ENCODE measurements around the gene NISCH. TPM values are rescaled to one million over a fixed set of nuclear protein-coding genes. Genes with fewer than 3 reads are reported as not detected.

The NISCH gene
- polyA plus RNA-seq, 3 donors: 9.7 to 106 (median 13.1) TPM

GRCh38 chr3:52495777-52496602 is 40.6 kb downstream of the NISCH start:
- H3K4me2 ChIP-seq (replicated peaks; ENCODE audit: extremely low read depth, low read length, poor library complexity, severe bottlenecking): peak overlapping the region; percentile 86
- peak; percentile 73 to 81 (median 80) for DNase-seq
- H3K9ac ChIP-seq (ENCODE audit: insufficient read depth, low read length, poor library complexity, severe bottlenecking): peak overlapping the region; percentile 74
- H3K36me3 ChIP-seq (replicated peaks in 1 of 2; ENCODE audit: control insufficient read depth in 1 of 2, insufficient read depth in 2 of 2, low read length in 2 of 2): peaks cover 15 to 22% of the 10 kb centered on the region in 2 donors
- intact Hi-C loops (cut with micrococcal nuclease): loop anchor here in 1 of 2 donors (5.0 kb wide), 1 partner anchor 36 kb away; the partner anchor contains the start of gene NT5DC2
- Mint-ChIP-seq H3K27ac (peak overlapping the region; percentile 76 to 95 (median 86)), H3K9me3 (no peaks in the 10 kb centered on the region), H3K4me1 (peaks cover 90% of the 10 kb centered on the region), H3K36me3 (peaks cover 22 to 45% of the 10 kb centered on the region in 2 donors), H3K27me3 (ENCODE audit: low read depth in 3 of 3) (no peaks in the 10 kb centered on the region), H3K4me3 (peak overlapping the region; percentile 79 to 90)
- H3K27me3 ChIP-seq (ENCODE audit: control insufficient read depth in 2 of 2, insufficient read depth in 2 of 2, low read length in 2 of 2): no peaks in the 10 kb centered on the region
- H3K4me1 ChIP-seq (ENCODE audit: control insufficient read depth in 1 of 2, insufficient read depth in 2 of 2, low read length in 2 of 2): peaks cover 98 to 100% of the 10 kb centered on the region in 2 donors
- peak overlapping the region; percentile 46 to 81 (median 75) for H3K4me3 ChIP-seq (replicated peaks in 1 of 3; ENCODE audit: low read depth in 2 of 3, low read length in 3 of 3)
- TF ChIP-seq, protein P1, sequence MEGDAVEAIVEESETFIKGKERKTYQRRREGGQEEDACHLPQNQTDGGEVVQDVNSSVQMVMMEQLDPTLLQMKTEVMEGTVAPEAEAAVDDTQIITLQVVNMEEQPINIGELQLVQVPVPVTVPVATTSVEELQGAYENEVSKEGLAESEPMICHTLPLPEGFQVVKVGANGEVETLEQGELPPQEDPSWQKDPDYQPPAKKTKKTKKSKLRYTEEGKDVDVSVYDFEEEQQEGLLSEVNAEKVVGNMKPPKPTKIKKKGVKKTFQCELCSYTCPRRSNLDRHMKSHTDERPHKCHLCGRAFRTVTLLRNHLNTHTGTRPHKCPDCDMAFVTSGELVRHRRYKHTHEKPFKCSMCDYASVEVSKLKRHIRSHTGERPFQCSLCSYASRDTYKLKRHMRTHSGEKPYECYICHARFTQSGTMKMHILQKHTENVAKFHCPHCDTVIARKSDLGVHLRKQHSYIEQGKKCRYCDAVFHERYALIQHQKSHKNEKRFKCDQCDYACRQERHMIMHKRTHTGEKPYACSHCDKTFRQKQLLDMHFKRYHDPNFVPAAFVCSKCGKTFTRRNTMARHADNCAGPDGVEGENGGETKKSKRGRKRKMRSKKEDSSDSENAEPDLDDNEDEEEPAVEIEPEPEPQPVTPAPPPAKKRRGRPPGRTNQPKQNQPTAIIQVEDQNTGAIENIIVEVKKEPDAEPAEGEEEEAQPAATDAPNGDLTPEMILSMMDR (IDR thresholded peaks at IDR 0.05): no peak
- H3K79me2 ChIP-seq (ENCODE audit: insufficient read depth, low read length): peaks cover 42% of the 10 kb centered on the region
- no peaks in the 10 kb centered on the region for H4K20me1 ChIP-seq (ENCODE audit: insufficient read depth, low read length)
- H2AFZ ChIP-seq (ENCODE audit: insufficient read depth, low read depth, low read length, poor library complexity, severe bottlenecking): peak overlapping the region; percentile 78
- H3K27ac ChIP-seq (ENCODE audit: low read depth in 1 of 2, low read length in 2 of 2): peak overlapping the region; percentile 71 to 94
- no peaks in the 10 kb centered on the region for H3K9me3 ChIP-seq (replicated peaks in 1 of 2; ENCODE audit: control insufficient read depth in 1 of 2, insufficient read depth in 1 of 2, low read length in 2 of 2)
- 49% methylated on average over 14 of the region's 16 CpGs for WGBS (ENCODE audit: insufficient coverage)

DNA sequence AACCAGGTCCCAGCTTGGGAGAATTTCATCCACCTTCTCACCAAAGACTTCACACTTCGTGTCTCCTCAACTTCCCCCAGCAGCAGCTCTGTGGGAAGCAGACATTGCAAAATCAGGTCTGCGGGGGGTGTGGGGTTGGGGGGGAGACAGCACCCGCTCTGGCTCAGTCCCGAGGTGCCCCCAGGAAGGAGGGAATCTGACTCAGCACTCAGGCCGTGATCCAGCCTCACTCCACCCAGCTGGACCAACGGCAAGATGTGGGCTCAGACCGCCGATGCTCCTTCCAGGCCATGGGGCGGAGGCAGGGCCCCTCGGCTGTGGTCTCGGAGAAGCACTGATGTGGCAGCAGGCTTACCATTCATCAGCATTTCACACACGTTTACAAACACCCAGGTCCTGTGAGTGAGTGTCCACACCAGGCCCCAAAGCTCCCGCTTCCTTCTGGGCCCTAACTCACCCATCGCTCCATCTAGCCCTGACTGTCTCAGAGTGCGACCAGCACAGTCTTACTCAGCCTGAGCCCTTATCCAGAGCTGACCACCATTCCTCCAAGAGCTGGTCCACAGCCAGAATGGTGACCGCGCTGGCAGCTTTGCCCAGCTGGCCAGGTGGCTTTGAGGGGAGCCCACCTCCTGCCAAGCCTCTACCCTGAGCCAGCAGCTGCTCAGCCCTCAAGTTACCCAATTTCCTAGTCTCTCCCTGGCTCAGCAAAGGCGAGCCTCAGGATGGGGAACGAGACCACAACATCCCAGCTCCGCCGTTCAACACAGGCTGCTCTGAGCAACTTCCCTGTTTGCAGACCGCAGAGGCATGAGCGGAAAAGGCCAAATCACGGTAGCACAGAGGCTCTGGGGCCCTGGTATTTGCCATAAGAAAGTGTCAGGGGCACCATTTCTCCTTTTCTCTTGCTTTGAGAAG is 43.0 kb downstream of the NISCH start:
- peak overlapping the region; percentile 63 to 72 for H3K4me3 Mint-ChIP-seq
- H3K9me3 ChIP-seq (replicated peaks in 1 of 2; ENCODE audit: control insufficient read depth in 1 of 2, insufficient read depth in 1 of 2, low read length in 2 of 2): no peaks in the 10 kb centered on the region
- H3K27me3 ChIP-seq (ENCODE audit: control insufficient read depth in 2 of 2, insufficient read depth in 2 of 2, low read length in 2 of 2): no peaks in the 10 kb centered on the region
- peak overlapping the region; percentile 86 for H3K4me2 ChIP-seq (replicated peaks; ENCODE audit: extremely low read depth, low read length, poor library complexity, severe bottlenecking)
- peaks cover 17 to 44% of the 10 kb centered on the region in 2 donors for H3K36me3 Mint-ChIP-seq
- peaks cover 70% of the 10 kb centered on the region for H3K4me1 Mint-ChIP-seq
- peak; percentile 88 to 96 (median 92) for DNase-seq
- H2AFZ ChIP-seq (ENCODE audit: insufficient read depth, low read depth, low read length, poor library complexity, severe bottlenecking): peak overlapping the region; percentile 37
- no peaks in the 10 kb centered on the region for H3K9me3 Mint-ChIP-seq
- peak overlapping the region; percentile 45 for H3K9ac ChIP-seq (ENCODE audit: insufficient read depth, low read length, poor library complexity, severe bottlenecking)
- peaks cover 21 to 25% of the 10 kb centered on the region in 2 donors for H3K36me3 ChIP-seq (replicated peaks in 1 of 2; ENCODE audit: control insufficient read depth in 1 of 2, insufficient read depth in 2 of 2, low read length in 2 of 2)
- H3K4me3 ChIP-seq (replicated peaks in 1 of 3; ENCODE audit: low read depth in 2 of 3, low read length in 3 of 3): peak overlapping the region in 1 of 3 experiments; percentile 81
- TF ChIP-seq, protein P1 (IDR thresholded peaks at IDR 0.05): no peak
- H3K27ac ChIP-seq (ENCODE audit: low read depth in 1 of 2, low read length in 2 of 2): peak overlapping the region; percentile 71 to 94
- WGBS (ENCODE audit: insufficient coverage): 2% methylated on average over 20 of the region's 24 CpGs
- peaks cover 45% of the 10 kb centered on the region for H3K79me2 ChIP-seq (ENCODE audit: insufficient read depth, low read length)
- peaks cover 79% of the 10 kb centered on the region in 2 donors for H3K4me1 ChIP-seq (ENCODE audit: control insufficient read depth in 1 of 2, insufficient read depth in 2 of 2, low read length in 2 of 2)
- H3K27ac Mint-ChIP-seq: peak overlapping the region; percentile 91 to 95 (median 94)
- intact Hi-C loops (cut with micrococcal nuclease): loop anchor here in 1 of 2 donors (5.0 kb wide), 1 partner anchor 34 kb away; the partner anchor contains the start of gene NT5DC2
- H3K27me3 Mint-ChIP-seq (ENCODE audit: low read depth in 3 of 3): peaks cover 0 to 1% (median 0%) of the 10 kb centered on the region in 3 donors
- no peaks in the 10 kb centered on the region for H4K20me1 ChIP-seq (ENCODE audit: insufficient read depth, low read length)

Data from CD14-positive monocyte (primary cell).